ENCODE data around the gene CDKN2B-AS1. TPM values are rescaled to one million over a fixed set of nuclear protein-coding genes. Genes with fewer than 3 reads are reported as not detected.

The CDKN2B-AS1 gene
- total RNA-seq, 4 donors from 2014 or later, result 0.42 to 3.9 (median 0.69) TPM; not detected in 1

DNA sequence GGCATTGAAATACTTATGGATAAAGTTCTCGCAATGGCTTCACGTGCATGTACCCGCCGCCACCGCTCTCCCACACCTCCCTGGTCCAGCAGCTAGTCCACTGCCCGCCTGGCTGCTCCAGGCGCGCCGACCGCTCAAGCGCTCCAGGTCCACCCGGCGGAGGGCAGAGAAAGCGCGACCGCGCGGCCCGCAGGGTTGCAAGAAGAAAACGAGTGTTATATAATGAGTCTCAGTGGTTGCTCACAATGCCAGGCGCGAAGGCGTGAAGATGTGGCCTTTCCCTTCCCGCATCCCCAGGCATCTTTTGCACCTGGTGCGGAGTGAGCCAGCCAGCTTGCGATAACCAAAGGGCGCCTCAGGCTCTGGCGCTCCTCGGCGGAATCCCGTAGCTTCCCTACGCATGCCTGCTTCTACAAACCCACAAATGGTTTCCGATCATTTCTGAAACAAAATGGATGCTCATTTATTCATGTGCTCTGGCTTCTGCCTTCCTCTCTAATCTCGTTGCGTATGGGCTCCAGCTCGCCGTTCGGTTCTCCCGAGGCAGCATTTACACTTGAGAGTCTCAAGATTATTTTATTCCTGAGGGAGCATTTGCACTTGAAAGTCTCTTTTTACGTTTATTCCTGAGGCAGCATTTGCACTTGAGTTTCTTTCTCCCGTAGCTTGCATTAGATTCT is 26.1 kb upstream of the CDKN2B-AS1 start:
- H3K36me3 ChIP-seq, result no peaks in the 10 kb centered on the region
- 4 to 11% methylated on average over 3 to 11 of the region's 41 CpGs for WGBS, 2 donors (ENCODE audit: low coverage in 1 of 2)
- peaks cover 0 to 17% (median 0%) of the 10 kb centered on the region in 3 donors for H3K9me3 ChIP-seq
- peaks cover 100% of the 10 kb centered on the region for H3K27me3 ChIP-seq
- TF ChIP-seq EP300 (IDR thresholded peaks at IDR 0.05) (no peak), CTCF (IDR thresholded peaks at IDR 0.05) (no peak)
- H3K4me3 ChIP-seq, result no peak overlapping the region
- no peak for ATAC-seq
- peaks cover 0 to 53% (median 19%) of the 10 kb centered on the region in 3 donors for H3K4me1 ChIP-seq
- H3K27ac ChIP-seq, result no peak overlapping the region

- ATAC-seq, result no peak
Observed at GRCh38 chr9:21969011-21969940, 25.3 kb upstream of the CDKN2B-AS1 start.

GRCh38 chr9:21969951-21970799 is 24.4 kb upstream of the CDKN2B-AS1 start:
- Histone ChIP-seq H3K27ac (no peak overlapping the region), H3K9me3 (no peaks in the 10 kb centered on the region), H3K4me3 (no peak overlapping the region), H3K4me1 (peaks cover 5 to 60% (median 26%) of the 10 kb centered on the region in 3 donors), H3K27me3 (peaks cover 100% of the 10 kb centered on the region), H3K36me3 (no peaks in the 10 kb centered on the region)
- ATAC-seq, result no peak
- TF ChIP-seq POLR2AphosphoS5 (IDR thresholded peaks at IDR 0.05) (no peak), EP300 (IDR thresholded peaks at IDR 0.05) (no peak), CTCF (IDR thresholded peaks at IDR 0.05) (no peak), POLR2A (IDR thresholded peaks at IDR 0.05) (no peak)
- WGBS, 2 donors (ENCODE audit: low coverage in 1 of 2), result 8 to 19% methylated on average over 12 of the region's 24 CpGs

More at GRCh38 chr9:21969011-21969940, 25.3 kb upstream of the CDKN2B-AS1 start:
- WGBS, 2 donors (ENCODE audit: low coverage in 1 of 2), result 6 to 10% methylated on average over 17 to 21 of the region's 28 CpGs
- Histone ChIP-seq H3K4me1 (peaks cover under 1 to 56% (median 20%) of the 10 kb centered on the region in 3 donors), H3K4me3 (no peak overlapping the region), H3K27me3 (peaks cover 100% of the 10 kb centered on the region), H3K36me3 (no peaks in the 10 kb centered on the region), H3K9me3 (peaks cover 0 to 9% (median 0%) of the 10 kb centered on the region in 3 donors), H3K27ac (no peak overlapping the region)
- TF ChIP-seq EP300 (IDR thresholded peaks at IDR 0.05), result no peak
- TF ChIP-seq CTCF (IDR thresholded peaks at IDR 0.05), result no peak
- TF ChIP-seq POLR2A (IDR thresholded peaks at IDR 0.05), result no peak
- TF ChIP-seq POLR2AphosphoS5 (IDR thresholded peaks at IDR 0.05), result no peak

DNA sequence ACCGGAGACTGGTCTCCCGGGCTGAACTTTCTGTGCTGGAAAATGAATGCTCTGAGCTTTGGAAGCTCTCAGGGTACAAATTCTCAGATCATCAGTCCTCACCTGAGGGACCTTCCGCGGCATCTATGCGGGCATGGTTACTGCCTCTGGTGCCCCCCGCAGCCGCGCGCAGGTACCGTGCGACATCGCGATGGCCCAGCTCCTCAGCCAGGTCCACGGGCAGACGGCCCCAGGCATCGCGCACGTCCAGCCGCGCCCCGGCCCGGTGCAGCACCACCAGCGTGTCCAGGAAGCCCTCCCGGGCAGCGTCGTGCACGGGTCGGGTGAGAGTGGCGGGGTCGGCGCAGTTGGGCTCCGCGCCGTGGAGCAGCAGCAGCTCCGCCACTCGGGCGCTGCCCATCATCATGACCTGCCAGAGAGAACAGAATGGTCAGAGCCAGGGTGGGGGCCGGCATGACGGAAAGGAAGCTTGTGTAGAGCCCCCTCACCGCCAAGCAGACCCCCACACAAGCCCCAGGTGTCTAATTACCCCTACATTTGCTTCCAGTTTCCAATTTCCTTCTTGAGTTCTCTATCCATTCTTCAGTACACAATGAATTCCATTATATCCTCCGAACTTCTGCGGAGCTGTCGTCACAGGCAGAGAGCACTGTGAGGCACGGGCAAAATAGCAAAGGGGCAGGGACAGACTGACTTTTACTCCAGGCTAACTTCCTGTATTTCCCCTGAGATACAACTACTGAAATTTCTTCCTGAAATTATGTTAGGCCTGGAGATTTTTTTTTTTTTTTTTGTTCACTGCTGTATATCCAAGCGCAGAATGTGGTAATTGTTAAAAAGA is 23.6 kb upstream of the CDKN2B-AS1 start:
- Histone ChIP-seq H3K27ac (no peak overlapping the region), H3K9me3 (no peaks in the 10 kb centered on the region), H3K27me3 (peaks cover 100% of the 10 kb centered on the region), H3K36me3 (no peaks in the 10 kb centered on the region), H3K4me1 (peaks cover 5 to 56% (median 20%) of the 10 kb centered on the region in 3 donors), H3K4me3 (no peak overlapping the region)
- 7 to 9% methylated on average over 5 to 11 of the region's 45 CpGs for WGBS, 2 donors (ENCODE audit: low coverage in 1 of 2)
- TF ChIP-seq EP300 (IDR thresholded peaks at IDR 0.05) (no peak), POLR2AphosphoS5 (IDR thresholded peaks at IDR 0.05) (no peak), CTCF (IDR thresholded peaks at IDR 0.05) (no peak)
- ATAC-seq, result no peak
